COLO829 (cell line): ENCODE results near the gene CD81.

Source experiments
- DNase-seq: peaks from one replicate; pipeline ENCODE4 v3.0.0; 2012; ENCODE audit warnings: low spot score

The CD81 gene

GRCh38 chr11:2404735-2405196 lies 27.7 kb downstream of the CD81 start:
- DNase-seq: no peak

DNA sequence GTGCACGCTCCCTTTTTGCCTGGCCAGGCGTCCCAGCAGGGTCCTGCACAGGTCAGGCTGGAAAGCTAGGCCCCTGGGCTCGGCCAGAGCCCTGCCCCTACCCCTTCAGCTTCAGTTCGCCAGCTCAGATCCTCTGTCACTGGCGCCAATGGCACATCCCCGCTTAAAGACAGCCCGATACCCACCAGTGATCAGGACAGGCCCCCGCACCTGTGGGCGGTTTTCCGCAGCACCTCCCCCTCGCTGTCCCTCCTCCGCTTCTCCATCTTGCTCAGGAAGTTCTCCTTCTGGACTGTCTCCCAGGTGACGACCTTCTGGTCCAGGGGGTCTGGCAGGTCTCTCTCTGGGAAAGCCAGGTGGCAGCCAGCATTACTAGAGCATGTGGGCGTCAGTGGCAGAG lies 29.3 kb downstream of the CD81 start:
- DNase-seq: no peak

DNA sequence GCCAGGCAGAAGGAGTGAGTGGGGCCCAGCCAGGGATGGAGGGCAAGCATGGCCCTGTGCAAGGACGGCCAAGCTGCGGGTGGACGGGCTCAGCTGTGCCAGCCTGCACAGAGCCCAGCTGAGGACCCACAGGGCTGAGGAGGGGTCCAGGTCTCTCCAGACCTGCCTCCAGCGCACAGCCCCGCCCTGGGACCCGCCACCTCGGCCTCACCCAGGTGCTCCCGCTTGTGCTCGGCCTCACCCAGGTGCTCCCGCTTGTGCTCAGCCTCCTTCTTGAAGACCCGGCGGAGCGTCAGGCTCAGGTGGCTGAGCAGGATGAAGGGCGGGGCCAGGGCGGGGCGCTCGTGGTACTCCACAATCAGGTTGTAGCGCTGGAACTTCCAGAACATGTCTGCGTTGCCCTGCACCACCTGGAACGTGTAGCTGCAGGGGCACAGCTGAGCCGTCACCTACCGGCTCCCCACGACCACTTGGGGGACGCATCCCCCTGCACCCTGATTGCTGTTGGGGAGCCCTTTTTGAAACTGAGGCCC lies 29.8 kb downstream of the CD81 start:
- DNase-seq: no peak

DNA sequence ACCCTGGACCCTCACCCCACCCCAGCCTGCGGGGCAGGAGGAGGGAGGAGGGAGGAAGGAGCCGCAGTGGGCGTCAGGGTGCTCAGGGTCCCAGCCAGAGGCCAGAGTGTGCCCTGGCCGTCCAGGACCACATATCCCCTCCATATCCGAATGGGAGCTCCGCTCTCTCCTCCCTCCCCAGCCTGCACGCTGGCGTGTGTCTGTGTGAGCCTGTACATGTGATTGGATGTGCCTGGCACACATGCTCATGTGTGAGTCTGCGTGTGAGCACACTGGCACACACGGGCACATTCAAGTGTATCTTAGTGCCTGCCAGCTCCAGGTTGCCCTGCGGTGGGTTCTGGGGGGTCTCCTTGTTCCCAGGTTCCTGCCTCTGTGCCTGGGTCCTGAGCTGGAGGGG lies 31.6 kb downstream of the CD81 start:
- no peak for DNase-seq

GRCh38 chr11:2409126-2409525 lies 32.0 kb downstream of the CD81 start:
- DNase-seq: no peak

DNA sequence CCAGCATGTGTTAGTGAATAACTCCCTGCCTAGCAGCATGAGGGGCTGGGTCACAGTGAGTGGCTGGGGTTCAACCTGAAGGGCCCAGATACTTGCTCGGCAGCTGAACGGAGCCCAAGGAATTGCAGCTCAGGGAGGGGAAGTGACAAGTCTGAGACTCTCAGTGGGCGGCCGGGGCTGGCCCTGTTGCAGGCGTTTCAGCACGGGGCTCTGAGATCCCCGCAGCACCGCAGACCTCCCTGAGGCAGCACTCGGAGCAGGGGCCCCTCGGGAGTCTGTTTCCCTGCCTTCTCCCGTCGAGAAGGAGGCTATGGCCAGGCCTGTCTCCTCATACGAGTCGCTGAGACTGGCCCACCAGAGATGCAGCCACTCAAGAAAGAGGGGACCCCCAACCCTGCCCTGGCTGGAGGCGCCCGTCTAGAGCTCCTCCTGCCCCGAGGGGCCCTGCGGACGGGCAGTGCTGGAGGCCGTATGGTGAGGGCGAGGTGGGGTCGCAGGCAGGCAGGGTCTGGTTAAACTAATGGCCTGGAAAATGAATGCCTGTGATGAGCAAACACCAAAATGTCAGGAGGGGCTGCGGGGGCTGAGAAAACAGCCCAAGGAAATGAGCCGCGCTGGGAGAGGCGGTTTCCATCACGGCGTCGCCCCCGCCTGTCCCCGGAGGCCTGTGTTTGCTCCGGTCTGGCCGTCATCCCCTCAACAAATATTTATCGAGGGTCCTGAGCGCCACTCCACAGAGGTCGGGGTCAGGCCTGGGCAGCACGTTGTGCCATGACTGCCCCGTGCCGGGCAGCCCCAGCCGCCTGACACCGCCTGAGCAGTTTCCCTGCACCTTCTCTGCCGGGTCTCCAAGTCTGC lies 32.7 kb downstream of the CD81 start:
- no peak for DNase-seq

- no peak for DNase-seq
Observed at GRCh38 chr11:2410616-2411015, 33.5 kb downstream of the CD81 start.

DNA sequence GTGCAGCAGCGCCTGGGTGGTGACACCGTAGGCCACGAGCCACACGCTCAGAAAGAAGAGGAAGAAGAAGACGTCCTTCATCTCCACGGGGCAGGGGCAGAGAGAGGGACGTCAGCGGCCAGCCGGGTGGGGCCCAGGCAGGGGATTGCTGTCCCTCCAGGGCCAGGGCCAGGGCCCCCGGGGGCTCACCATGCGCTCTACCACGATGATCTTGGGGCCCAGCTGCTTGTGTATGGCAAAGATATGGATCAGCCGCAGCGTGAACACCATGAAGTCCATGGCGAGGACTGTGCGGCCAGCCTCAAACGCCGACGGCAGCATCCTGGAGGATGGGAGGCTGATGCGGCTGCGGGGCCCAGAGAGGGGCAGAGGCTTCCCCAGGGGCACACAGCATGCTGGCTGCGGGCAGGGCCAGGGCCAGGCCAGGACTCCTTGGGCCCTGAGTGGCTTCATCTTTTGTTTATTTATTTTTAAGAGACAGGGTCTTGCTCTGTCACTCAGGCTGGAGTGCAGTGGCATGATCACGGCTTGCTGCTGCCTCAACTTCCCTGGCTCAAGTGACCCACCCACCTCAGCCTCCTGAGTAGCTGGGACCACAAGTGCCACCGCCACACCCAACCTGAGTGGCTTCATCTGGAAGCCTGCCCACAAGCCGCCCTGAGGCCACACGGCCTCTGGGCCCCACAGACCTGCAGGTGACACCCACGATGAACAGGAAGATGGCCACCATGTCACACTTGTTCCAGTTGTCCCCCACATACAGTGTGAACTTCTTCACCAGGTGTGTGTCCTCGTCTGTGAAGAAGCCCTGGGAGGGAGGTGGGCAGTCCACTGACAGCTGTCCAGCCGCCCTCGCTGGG lies 34.6 kb downstream of the CD81 start:
- no peak for DNase-seq

DNA sequence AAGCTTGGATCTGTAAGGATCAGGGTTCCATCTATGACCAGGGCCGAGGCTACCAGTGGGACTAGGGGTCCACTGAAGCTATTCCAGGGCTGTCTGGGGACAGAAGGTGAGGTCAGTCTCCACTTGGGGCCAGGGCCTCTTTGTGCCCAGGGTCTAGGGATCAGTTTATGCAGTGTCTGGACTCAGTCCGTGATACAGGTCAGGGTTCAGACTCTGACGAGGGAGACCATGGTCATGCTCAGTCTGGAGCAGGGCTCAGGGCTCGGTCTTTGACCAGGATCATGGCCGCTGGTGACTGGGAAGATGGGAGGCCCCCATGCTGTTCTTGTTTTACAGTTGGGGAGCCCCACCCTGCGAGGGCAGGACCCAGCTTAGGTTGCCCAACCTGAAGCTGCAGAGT lies 35.2 kb downstream of the CD81 start:
- no peak for DNase-seq

DNA sequence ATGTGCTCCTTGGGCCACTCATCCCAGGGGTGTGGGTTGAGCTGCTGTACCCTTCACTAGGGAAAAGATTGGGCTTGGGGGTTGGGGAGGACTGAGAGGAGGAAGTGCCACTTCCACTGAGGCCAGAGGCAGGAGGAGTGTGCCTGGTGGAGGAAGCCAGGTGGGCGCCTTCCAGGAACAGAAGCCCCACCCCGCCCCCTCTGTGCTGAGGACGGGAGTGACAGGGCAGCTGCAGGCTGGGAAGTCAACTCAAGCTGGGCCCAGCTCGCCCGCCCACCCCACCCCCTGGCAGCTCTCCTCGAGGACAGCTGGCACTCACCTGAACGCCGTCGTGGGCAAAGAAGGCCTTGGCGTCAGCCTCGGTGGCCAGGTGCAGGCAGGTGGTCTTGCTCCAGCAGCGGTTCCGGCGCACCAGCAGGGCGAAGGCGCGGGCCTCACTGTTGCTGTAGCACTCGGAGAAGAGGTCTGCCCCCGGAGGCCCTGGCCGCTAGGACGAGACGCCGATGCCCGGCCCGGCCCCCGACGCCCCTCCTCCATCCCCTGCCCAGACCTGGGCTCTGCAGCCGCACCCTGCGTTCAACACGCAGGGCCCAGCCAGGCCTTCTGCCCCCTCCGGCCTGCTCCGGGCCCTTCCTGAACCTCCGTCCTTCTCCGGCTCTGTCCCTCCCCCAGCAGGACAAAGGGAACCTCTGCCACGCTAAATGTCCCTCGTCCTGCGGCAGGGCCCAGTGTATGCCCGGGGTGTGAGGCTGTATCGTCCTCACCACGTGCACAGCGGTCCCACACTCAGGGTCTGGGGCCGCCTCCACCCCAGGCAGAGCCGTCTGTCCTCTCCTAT lies 36.9 kb downstream of the CD81 start:
- no peak for DNase-seq

DNA sequence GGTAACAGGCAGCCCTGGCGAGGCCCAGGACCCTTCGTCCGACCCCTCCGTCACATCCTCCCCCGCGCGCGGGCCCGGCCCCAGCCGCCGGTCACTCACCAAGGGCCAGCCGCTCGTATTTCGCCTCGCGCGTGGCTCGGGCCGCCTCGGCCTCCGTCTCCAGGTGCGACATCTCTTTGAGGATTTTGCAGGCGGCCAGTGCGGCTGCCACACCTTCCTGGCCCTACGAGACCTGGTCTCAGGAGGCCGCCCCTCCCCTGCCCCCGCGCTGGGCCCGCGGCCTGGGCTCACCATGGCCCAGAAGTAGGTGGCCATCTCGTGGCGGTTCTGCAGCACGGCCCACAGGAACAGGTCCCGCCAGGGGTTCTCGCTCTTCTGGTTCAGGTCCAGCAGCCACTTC lies 37.5 kb downstream of the CD81 start:
- no peak for DNase-seq

GRCh38 chr11:2415171-2415570 lies 38.1 kb downstream of the CD81 start:
- DNase-seq: no peak

GRCh38 chr11:2415601-2416380 lies 38.7 kb downstream of the CD81 start:
- no peak for DNase-seq

GRCh38 chr11:2416765-2417164 lies 39.7 kb downstream of the CD81 start:
- DNase-seq: no peak

GRCh38 chr11:2417856-2418692 lies 41.0 kb downstream of the CD81 start:
- no peak for DNase-seq

DNA sequence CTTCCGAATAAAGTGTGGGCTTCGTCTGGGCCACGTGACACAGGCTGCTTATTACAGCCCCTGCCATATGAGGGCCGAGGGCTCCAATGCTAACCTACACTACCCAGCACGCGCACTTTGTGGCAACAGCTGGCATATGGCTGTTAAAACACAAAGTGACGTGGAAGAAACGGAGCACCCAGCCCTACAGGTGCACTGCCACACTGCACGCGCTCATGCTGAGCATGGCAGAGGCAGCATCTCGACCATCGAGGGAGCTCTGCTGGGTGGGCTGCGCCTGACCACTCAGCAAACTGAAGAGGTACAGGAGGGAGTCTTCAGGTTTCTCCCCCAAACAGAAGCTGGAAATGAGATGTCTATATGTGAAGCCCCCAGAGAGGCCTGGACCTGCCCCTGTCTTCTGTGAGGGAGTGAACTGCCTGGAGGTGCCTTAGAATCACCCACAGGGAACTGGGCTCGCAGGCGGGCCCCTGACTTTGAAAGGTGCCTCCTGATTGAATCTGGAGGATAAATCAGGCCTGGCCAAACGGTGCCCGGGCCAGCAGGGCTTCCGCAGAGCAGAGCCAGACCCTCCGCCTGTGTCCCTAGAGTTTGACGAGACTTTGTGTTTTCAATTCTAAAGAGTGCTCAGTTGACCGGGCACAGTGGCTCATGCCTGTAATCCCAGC lies 41.7 kb downstream of the CD81 start:
- DNase-seq: no peak

- peak; percentile 56 for DNase-seq
Observed at GRCh38 chr11:2419638-2420501, 42.8 kb downstream of the CD81 start.

DNA sequence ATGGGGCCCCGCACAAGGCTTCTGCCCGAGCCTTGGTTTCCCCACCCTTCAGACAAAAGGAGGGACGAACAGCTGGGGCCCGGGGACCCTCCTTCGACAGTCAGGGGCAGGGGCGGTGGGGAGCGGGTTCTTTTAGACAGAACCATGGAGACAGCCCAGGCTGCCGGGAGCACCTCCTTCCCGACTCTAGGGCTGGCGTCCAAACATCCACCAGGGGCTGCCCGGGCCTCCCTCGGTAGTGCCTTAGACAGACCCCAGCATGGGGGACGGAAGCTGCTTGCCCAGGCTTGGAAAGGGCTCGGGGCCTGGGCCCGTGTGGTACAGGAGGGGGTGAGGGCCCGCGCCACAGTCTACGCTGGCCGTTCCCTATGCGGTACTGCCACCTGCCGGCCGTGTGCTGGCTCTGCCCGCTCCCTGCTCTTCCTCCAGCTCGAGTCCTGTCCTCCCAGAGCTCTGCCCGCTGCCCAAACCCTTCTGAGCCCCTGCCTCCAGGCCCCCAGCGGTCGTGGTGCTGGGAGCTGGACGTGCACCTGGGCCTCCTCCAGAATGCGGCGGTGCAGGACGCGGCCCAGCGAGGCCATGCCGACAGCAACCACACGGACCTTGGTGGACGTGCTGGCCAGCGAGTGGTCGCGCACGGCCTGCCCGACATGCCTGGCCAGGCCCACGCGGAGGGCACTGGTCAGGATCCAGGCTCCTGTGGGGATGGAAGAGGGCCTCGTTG lies 43.6 kb downstream of the CD81 start:
- DNase-seq: peak; percentile 80
